IPS-18a (cell line): Measurements from ENCODE around the gene MON1A.

Source experiments
- H3K27ac ChIP-seq: one replicate; pipeline ENCODE4 v1.5.1; 2013; ENCODE audit warnings: low read length
- H3K27me3 ChIP-seq: one replicate; pipeline ENCODE4 v1.6.1; 2013; ENCODE audit warnings: mild to moderate bottlenecking, low read length; ENCODE audit not compliant: control insufficient read depth, insufficient read depth
- H3K36me3 ChIP-seq: one replicate; pipeline ENCODE4 v1.6.1; 2013; ENCODE audit warnings: low read depth, low read length; ENCODE audit not compliant: control insufficient read depth
- H3K4me1 ChIP-seq: one replicate; pipeline ENCODE4 v1.6.1; 2013; ENCODE audit warnings: low read depth, low read length; ENCODE audit not compliant: control insufficient read depth
- H3K4me3 ChIP-seq: one replicate; pipeline ENCODE4 v1.5.1; 2013; ENCODE audit warnings: low read length
- H3K9ac ChIP-seq: one replicate; pipeline ENCODE4 v1.6.1; 2013; ENCODE audit warnings: mild to moderate bottlenecking, low read length, moderate library complexity
- H3K9me3 ChIP-seq: one replicate; pipeline ENCODE4 v1.6.1; 2013; ENCODE audit warnings: low read depth, low read length; ENCODE audit not compliant: control insufficient read depth

MON1A gene

DNA sequence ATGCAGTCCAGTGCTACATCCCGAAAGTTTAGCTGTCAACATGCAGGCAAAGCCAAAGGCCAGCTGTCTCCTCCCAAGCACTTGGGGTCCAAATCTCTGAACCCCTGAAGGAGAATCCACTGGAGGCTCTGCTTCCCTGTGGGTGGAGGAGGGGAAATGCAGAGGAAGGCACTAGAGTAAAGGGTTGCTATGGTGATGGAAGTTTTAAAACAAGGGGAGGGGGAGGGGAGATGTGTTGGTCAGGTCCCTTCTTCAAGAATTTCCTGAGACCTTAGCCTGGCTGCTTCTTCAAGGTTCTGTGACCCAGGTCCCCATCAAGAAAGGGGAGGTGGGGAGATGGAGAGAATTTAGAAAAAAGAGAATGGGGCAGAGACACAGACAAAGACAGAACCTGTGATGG is 62.2 kb downstream of the MON1A start:
- Histone ChIP-seq H3K4me1 (peaks cover 29% of the 10 kb centered on the region), H3K9me3 (no peaks in the 10 kb centered on the region), H3K9ac (no peak overlapping the region), H3K27me3 (peaks cover 14% of the 10 kb centered on the region), H3K27ac (no peak overlapping the region), H3K4me3 (peak overlapping the region; percentile 69), H3K36me3 (no peaks in the 10 kb centered on the region)

DNA sequence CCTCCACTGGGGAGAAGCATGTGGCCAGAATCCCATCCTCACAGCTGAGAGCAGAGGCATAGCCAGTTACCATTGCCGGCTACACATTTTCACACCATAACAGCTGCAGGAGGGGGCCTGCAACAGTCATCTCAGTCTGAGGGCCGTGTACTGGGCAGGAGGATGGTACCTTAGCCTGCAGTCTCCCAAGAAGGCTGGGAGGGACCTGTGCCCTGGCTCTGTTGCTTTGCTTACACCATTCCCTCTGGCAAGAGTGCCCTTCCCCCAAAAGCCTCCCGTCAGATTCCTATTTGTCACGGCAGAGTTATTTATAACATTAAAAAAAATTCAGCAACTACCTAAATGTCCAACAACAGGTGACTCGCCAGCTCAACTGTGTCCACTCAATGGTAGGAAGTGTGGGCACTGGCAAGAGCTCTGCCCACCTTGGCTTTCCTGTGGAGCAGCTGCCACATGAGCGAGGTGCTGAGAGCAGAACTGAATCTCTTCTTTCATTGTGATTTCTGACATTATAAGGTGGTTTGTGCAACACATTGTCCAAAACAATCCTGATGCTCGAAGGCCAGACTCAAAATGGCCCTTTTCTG is 64.3 kb downstream of the MON1A start:
- Histone ChIP-seq H3K4me3 (no peak overlapping the region), H3K4me1 (peaks cover 29% of the 10 kb centered on the region), H3K9me3 (no peaks in the 10 kb centered on the region), H3K9ac (no peak overlapping the region), H3K27ac (no peak overlapping the region), H3K36me3 (peaks cover 5% of the 10 kb centered on the region), H3K27me3 (peaks cover 2% of the 10 kb centered on the region)

DNA sequence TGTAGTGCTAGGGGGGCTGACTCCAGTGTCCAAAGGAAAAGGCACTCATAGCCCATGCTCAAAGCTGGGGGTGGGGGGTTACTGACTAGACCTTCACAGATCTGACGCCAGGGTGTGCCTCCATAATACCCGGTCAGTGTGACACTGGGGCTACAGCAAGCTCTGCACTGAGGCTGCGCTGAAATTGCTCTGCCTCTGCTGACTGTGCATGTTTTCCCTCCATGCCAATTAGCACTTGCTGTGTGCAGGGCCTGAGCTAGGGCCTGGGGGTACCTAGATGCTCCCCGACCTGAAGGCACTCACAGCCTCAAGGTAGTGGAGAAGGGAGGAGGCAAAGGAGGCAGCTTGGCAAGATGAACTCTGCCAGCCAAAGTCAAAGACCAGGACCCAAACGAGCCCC is 65.1 kb downstream of the MON1A start:
- Histone ChIP-seq H3K27ac (no peak overlapping the region), H3K27me3 (no peaks in the 10 kb centered on the region), H3K9me3 (no peaks in the 10 kb centered on the region), H3K4me3 (no peak overlapping the region), H3K9ac (no peak overlapping the region), H3K4me1 (peaks cover 25% of the 10 kb centered on the region), H3K36me3 (peaks cover 11% of the 10 kb centered on the region)

DNA sequence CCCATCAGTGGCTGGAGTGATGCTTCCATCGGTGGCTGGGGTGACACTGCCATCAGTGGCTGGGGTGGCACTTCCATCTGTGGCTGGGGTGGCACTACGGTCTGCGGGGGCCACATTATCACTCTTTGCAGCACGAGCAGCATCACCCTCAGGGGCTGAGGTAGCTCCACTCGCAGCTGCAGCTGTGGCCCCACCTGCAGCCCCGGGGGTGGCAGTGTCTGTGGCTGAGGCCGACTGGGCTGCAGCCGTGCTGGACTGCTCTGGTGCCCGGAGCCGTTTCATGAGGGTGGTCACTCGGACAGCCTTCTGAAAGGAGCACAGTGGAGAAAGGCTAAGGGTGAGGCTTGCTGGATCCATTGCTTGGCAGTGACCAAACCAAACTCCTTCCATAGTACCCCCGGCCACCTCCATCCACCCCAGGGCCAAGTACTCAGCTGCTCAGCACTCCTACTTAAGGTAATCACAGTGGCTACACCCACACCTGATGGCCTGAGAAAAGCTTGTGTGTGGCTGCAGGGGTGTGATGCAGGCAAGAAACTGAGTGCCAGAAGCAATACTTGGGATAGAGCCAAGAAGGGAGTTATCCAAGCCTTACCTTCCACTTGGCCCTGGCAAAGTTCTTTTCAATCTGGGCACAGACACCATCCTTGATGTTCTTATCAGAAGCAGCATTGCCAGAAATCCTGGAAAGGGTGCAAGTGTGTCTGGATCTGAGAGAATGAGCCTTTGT is 69.9 kb downstream of the MON1A start:
- peaks cover 7% of the 10 kb centered on the region for H3K4me1 ChIP-seq
- no peak overlapping the region for H3K9ac ChIP-seq
- H3K36me3 ChIP-seq = peaks cover 11% of the 10 kb centered on the region
- no peak overlapping the region for H3K4me3 ChIP-seq
- no peaks in the 10 kb centered on the region for H3K27me3 ChIP-seq
- H3K9me3 ChIP-seq = no peaks in the 10 kb centered on the region
- H3K27ac ChIP-seq = no peak overlapping the region
